Muscle layer of duodenum (tissue), 2 donors: ENCODE measurements around the gene CLIC4.

Experiments
- H3K27ac ChIP-seq: one replicate; pipeline ENCODE4 v1.7.0; 2013; ENCODE audit warnings: mild to moderate bottlenecking, low read length
- H3K27me3 ChIP-seq: one replicate; pipeline ENCODE4 v1.7.0; 2013; ENCODE audit warnings: low read depth, mild to moderate bottlenecking, control low read depth, low read length
- H3K36me3 ChIP-seq, 2 donors: one replicate each; pipeline ENCODE4 v1.7.0; 2013; ENCODE audit warnings: low read length in 2 of 2, control low read depth in 1 of 2, mild to moderate bottlenecking in 1 of 2; ENCODE audit not compliant: insufficient read depth in 2 of 2, control insufficient read depth in 1 of 2
- H3K4me1 ChIP-seq, 2 donors: one replicate each; pipeline ENCODE4 v1.7.0; 2013; ENCODE audit warnings: low read length in 2 of 2, mild to moderate bottlenecking in 2 of 2, control low read depth in 1 of 2, moderate library complexity in 1 of 2; ENCODE audit not compliant: insufficient read depth in 2 of 2, control insufficient read depth in 1 of 2
- H3K4me3 ChIP-seq, 2 donors: one replicate each; pipeline ENCODE4 v1.7.0; 2013; ENCODE audit warnings: low read length in 2 of 2, low read depth in 1 of 2, mild to moderate bottlenecking in 1 of 2
- H3K9me3 ChIP-seq, 2 donors: one replicate each; pipeline ENCODE4 v1.7.0; 2013; ENCODE audit warnings: low read length in 2 of 2, control low read depth in 1 of 2, mild to moderate bottlenecking in 1 of 2; ENCODE audit not compliant: control insufficient read depth in 1 of 2
- donor health status: healthy.

The CLIC4 gene

GRCh38 chr1:24827379-24828135, 82.3 kb downstream of the CLIC4 start:
- Histone ChIP-seq H3K4me1 (peaks cover 15 to 68% of the 10 kb centered on the region in 2 donors), H3K9me3 (no peaks in the 10 kb centered on the region), H3K27me3 (no peaks in the 10 kb centered on the region), H3K36me3 (no peaks in the 10 kb centered on the region), H3K4me3 (no peak overlapping the region), H3K27ac (no peak overlapping the region)

- H3K27ac ChIP-seq: peak overlapping the region; percentile 32
Measured at GRCh38 chr1:24828183-24828886, 83.1 kb downstream of the CLIC4 start.

GRCh38 chr1:24828887-24829192, 83.6 kb downstream of the CLIC4 start:
- Histone ChIP-seq H3K27me3 (no peaks in the 10 kb centered on the region), H3K36me3 (no peaks in the 10 kb centered on the region), H3K27ac (peak overlapping the region; percentile 32), H3K4me1 (peaks cover 15 to 61% of the 10 kb centered on the region in 2 donors), H3K4me3 (no peak overlapping the region), H3K9me3 (no peaks in the 10 kb centered on the region)

More at GRCh38 chr1:24828183-24828886, 83.1 kb downstream of the CLIC4 start:
- Histone ChIP-seq H3K27me3 (no peaks in the 10 kb centered on the region), H3K36me3 (no peaks in the 10 kb centered on the region), H3K4me1 (peaks cover 15 to 64% of the 10 kb centered on the region in 2 donors), H3K4me3 (no peak overlapping the region), H3K9me3 (no peaks in the 10 kb centered on the region)

GRCh38 chr1:24830680-24831272, 85.5 kb downstream of the CLIC4 start:
- Histone ChIP-seq H3K9me3 (no peaks in the 10 kb centered on the region), H3K4me3 (no peak overlapping the region), H3K36me3 (no peaks in the 10 kb centered on the region), H3K4me1 (peaks cover 15 to 57% of the 10 kb centered on the region in 2 donors), H3K27ac (no peak overlapping the region), H3K27me3 (no peaks in the 10 kb centered on the region)

- Histone ChIP-seq H3K27me3 (no peaks in the 10 kb centered on the region), H3K4me3 (no peak overlapping the region), H3K36me3 (peaks cover 12 to 19% of the 10 kb centered on the region in 2 donors), H3K27ac (no peak overlapping the region), H3K9me3 (no peaks in the 10 kb centered on the region), H3K4me1 (no peaks in the 10 kb centered on the region)
Measured at GRCh38 chr1:24841593-24841992, 96.3 kb downstream of the CLIC4 start.

GRCh38 chr1:24846671-24847070, 101.4 kb downstream of the CLIC4 start:
- no peak overlapping the region for H3K4me3 ChIP-seq
- no peaks in the 10 kb centered on the region for H3K9me3 ChIP-seq
- H3K36me3 ChIP-seq: peaks cover 4 to 6% of the 10 kb centered on the region in 2 donors
- no peak overlapping the region for H3K27ac ChIP-seq
- no peaks in the 10 kb centered on the region for H3K27me3 ChIP-seq
- peaks cover 0 to 15% of the 10 kb centered on the region in 2 donors for H3K4me1 ChIP-seq

- no peaks in the 10 kb centered on the region for H3K27me3 ChIP-seq
- H3K27ac ChIP-seq: no peak overlapping the region
- peak overlapping the region; percentile 57 to 61 for H3K4me3 ChIP-seq
- H3K9me3 ChIP-seq: no peaks in the 10 kb centered on the region
- H3K36me3 ChIP-seq: peaks cover 0 to 5% of the 10 kb centered on the region in 2 donors
- H3K4me1 ChIP-seq: peaks cover 0 to 15% of the 10 kb centered on the region in 2 donors
Measured at GRCh38 chr1:24847995-24848881, 103.0 kb downstream of the CLIC4 start.

- Histone ChIP-seq H3K27ac (no peak overlapping the region), H3K36me3 (no peaks in the 10 kb centered on the region), H3K4me3 (no peak overlapping the region), H3K4me1 (peaks cover 0 to 15% of the 10 kb centered on the region in 2 donors), H3K9me3 (no peaks in the 10 kb centered on the region), H3K27me3 (no peaks in the 10 kb centered on the region)
Measured at GRCh38 chr1:24849672-24850295, 104.5 kb downstream of the CLIC4 start.

- Histone ChIP-seq H3K36me3 (no peaks in the 10 kb centered on the region), H3K4me1 (peaks cover 0 to 15% of the 10 kb centered on the region in 2 donors), H3K27ac (no peak overlapping the region), H3K9me3 (no peaks in the 10 kb centered on the region), H3K27me3 (no peaks in the 10 kb centered on the region), H3K4me3 (no peak overlapping the region)
Measured at GRCh38 chr1:24850328-24850920, 105.2 kb downstream of the CLIC4 start.

GRCh38 chr1:24853649-24854048, 108.4 kb downstream of the CLIC4 start:
- H3K36me3 ChIP-seq: no peaks in the 10 kb centered on the region
- peaks cover 0 to 8% of the 10 kb centered on the region in 2 donors for H3K4me1 ChIP-seq
- H3K9me3 ChIP-seq: no peaks in the 10 kb centered on the region
- H3K27me3 ChIP-seq: no peaks in the 10 kb centered on the region
- no peak overlapping the region for H3K4me3 ChIP-seq
- no peak overlapping the region for H3K27ac ChIP-seq
